Liver (tissue), 3 donors: Measurements from ENCODE around the gene CAMKK1.

ENCODE experiments used
- TAF1 ChIP-seq: conservative IDR thresholded peaks from 2 replicates; pipeline ENCODE4 v1.6.1; 2016; ENCODE audit warnings: antibody characterized with exemption, mild to moderate bottlenecking
- YY1 ChIP-seq: IDR thresholded peaks from 2 replicates; pipeline ENCODE4 v1.6.1; 2016; ENCODE audit warnings: antibody characterized with exemption, mild to moderate bottlenecking
- TF ChIP-seq, protein P1 (sequence below): fragments of 150-350 bp; IDR thresholded peaks from 2 replicates; pipeline ENCODE4 v1.5.1; 2017; ENCODE audit warnings: improper control_type of control experiment, low read depth, low read length; ENCODE audit not compliant: missing input control
- TF ChIP-seq, protein P2 (sequence below): IDR thresholded peaks from 2 replicates; pipeline ENCODE4 v1.6.1; 2016; ENCODE audit warnings: antibody characterized with exemption
- donor health status: healthy.
- donor health status: healthy.

DNA sequence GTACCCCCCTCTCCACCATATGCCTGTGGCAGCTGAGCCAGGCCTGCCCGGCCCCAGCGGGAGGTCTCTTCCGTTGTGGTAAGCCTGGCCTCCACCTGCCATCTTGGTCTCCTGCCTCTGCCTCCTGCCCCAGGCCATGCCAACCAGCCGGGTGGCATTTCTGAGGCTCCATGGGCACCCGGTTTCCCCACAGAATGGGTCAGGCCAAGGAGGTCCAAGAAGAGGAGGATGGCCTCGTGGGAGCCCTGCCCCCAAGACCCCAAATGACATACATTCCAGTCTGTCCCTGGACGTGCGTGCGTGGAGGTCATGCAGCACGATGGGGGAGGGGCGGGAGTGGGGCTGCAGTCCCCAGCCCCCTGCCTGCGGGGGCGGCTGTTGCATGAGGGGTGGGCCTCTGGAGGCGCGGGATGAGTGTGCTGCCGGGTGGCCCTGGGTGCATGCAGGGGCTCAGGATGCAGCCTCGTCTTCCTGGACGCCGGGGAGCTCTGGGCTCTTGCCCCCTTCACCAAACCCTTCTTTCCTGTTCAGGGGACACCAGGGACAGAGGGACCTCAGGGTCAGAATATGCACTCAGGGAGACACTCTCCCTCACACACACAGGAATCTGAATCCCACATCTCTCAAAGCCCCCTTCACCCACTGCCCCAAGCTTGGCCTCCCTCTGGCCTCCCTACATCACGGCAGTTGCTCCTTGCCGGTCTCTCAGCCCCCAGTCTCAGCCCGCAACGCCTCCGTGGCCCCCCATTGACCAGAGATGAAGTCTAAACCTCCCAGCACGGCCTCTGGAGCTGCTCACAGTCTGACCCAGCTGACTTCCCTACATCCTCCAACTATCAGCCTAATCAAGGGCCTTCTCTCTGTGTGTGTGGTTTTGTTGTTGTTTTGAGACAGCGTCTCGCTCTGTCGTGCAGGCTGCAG, 30.8 kb downstream of the CAMKK1 start:
- TF ChIP-seq, protein P1, sequence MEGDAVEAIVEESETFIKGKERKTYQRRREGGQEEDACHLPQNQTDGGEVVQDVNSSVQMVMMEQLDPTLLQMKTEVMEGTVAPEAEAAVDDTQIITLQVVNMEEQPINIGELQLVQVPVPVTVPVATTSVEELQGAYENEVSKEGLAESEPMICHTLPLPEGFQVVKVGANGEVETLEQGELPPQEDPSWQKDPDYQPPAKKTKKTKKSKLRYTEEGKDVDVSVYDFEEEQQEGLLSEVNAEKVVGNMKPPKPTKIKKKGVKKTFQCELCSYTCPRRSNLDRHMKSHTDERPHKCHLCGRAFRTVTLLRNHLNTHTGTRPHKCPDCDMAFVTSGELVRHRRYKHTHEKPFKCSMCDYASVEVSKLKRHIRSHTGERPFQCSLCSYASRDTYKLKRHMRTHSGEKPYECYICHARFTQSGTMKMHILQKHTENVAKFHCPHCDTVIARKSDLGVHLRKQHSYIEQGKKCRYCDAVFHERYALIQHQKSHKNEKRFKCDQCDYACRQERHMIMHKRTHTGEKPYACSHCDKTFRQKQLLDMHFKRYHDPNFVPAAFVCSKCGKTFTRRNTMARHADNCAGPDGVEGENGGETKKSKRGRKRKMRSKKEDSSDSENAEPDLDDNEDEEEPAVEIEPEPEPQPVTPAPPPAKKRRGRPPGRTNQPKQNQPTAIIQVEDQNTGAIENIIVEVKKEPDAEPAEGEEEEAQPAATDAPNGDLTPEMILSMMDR = no peak
- TF ChIP-seq TAF1 (no peak), YY1 (no peak)
- TF ChIP-seq, protein P2, sequence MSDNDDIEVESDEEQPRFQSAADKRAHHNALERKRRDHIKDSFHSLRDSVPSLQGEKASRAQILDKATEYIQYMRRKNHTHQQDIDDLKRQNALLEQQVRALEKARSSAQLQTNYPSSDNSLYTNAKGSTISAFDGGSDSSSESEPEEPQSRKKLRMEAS = no peak
